Measurements from ENCODE around the gene RBM4B.
A peak's percentile ranks its signal among the peaks of the same experiment; 100 is the strongest.
"Not testable (repeated sequence)": the region's sequence is repeated elsewhere in the genome, so short reads cannot be mapped to it uniquely, and the experiment has no call there.

The RBM4B gene

GRCh38 chr11:66649903-66650302 is 27.8 kb downstream of the RBM4B start:
- Mint-ChIP-seq H3K36me3 (ENCODE audit: low read depth) (peaks cover 74% of the 10 kb centered on the region), H3K27ac (peak overlapping the region; percentile 26), H3K9me3 (no peaks in the 10 kb centered on the region), H3K27me3 (no peaks in the 10 kb centered on the region), H3K4me1 (ENCODE audit: low read depth) (peaks cover 64% of the 10 kb centered on the region), H3K4me3 (no peak overlapping the region)

GRCh38 chr11:66646828-66647227 is 30.9 kb downstream of the RBM4B start:
- Mint-ChIP-seq H3K4me1 (ENCODE audit: low read depth) (peaks cover 83% of the 10 kb centered on the region), H3K4me3 (no peak overlapping the region), H3K9me3 (no peaks in the 10 kb centered on the region), H3K27me3 (no peaks in the 10 kb centered on the region), H3K27ac (peak overlapping the region; percentile 49), H3K36me3 (ENCODE audit: low read depth) (peaks cover 91% of the 10 kb centered on the region)

- Mint-ChIP-seq H3K36me3 (ENCODE audit: low read depth) (peaks cover 95% of the 10 kb centered on the region), H3K27me3 (no peaks in the 10 kb centered on the region), H3K4me3 (peak overlapping the region; percentile 90), H3K27ac (no peak overlapping the region), H3K9me3 (no peaks in the 10 kb centered on the region), H3K4me1 (ENCODE audit: low read depth) (peaks cover 89% of the 10 kb centered on the region)
Measured at GRCh38 chr11:66643745-66644437, 33.8 kb downstream of the RBM4B start.

- Mint-ChIP-seq H3K36me3 (ENCODE audit: low read depth) (peaks cover 96% of the 10 kb centered on the region), H3K9me3 (no peaks in the 10 kb centered on the region), H3K4me1 (ENCODE audit: low read depth) (peaks cover 91% of the 10 kb centered on the region), H3K27me3 (no peaks in the 10 kb centered on the region), H3K27ac (peak overlapping the region; percentile 87), H3K4me3 (peak overlapping the region; percentile 90)
Measured at GRCh38 chr11:66641834-66642233, 35.9 kb downstream of the RBM4B start.

- H3K4me3 Mint-ChIP-seq, result peak overlapping the region; percentile 90
- H3K27me3 Mint-ChIP-seq, H3K9me3 Mint-ChIP-seq: not testable (repeated sequence)
- H3K27ac Mint-ChIP-seq, result peak overlapping the region; percentile 97
- H3K36me3 Mint-ChIP-seq (ENCODE audit: low read depth), result peaks cover 88% of the 10 kb centered on the region
- H3K4me1 Mint-ChIP-seq (ENCODE audit: low read depth), result peaks cover 77% of the 10 kb centered on the region
Measured at GRCh38 chr11:66639814-66640340, 37.8 kb downstream of the RBM4B start.

- H3K36me3 Mint-ChIP-seq (ENCODE audit: low read depth), result peaks cover 88% of the 10 kb centered on the region
- H3K27ac Mint-ChIP-seq, result peak overlapping the region; percentile 97
- H3K4me3 Mint-ChIP-seq, result peak overlapping the region; percentile 90
- peaks cover 76% of the 10 kb centered on the region for H3K4me1 Mint-ChIP-seq (ENCODE audit: low read depth)
- no peaks in the 10 kb centered on the region for H3K27me3 Mint-ChIP-seq
- H3K9me3 Mint-ChIP-seq, result no peaks in the 10 kb centered on the region
Measured at GRCh38 chr11:66639066-66639813, 38.4 kb downstream of the RBM4B start.

- Mint-ChIP-seq H3K4me1 (ENCODE audit: low read depth) (peaks cover 69% of the 10 kb centered on the region), H3K9me3 (no peaks in the 10 kb centered on the region), H3K4me3 (peak within 1 kb of the TSS; percentile 90), H3K27me3 (no peaks in the 10 kb centered on the region), H3K36me3 (ENCODE audit: low read depth) (peaks cover 83% of the 10 kb centered on the region), H3K27ac (peak within 1 kb of the TSS; percentile 97)
Measured at GRCh38 chr11:66638177-66639065, 39.3 kb downstream of the RBM4B start, which contains the start of gene RBM4. TSS of gene RBM4 (plus strand) at chr11:66638703. CDS start at chr11:66639712, 1,009 bp downstream.

GRCh38 chr11:66637557-66638176 is 40.0 kb downstream of the RBM4B start:
- Mint-ChIP-seq H3K9me3 (no peaks in the 10 kb centered on the region), H3K4me1 (ENCODE audit: low read depth) (peaks cover 61% of the 10 kb centered on the region), H3K4me3 (peak overlapping the region; percentile 90), H3K27ac (peak overlapping the region; percentile 97), H3K36me3 (ENCODE audit: low read depth) (peaks cover 82% of the 10 kb centered on the region), H3K27me3 (no peaks in the 10 kb centered on the region)

GRCh38 chr11:66636411-66636810 is 41.3 kb downstream of the RBM4B start:
- H3K27ac Mint-ChIP-seq, result peak overlapping the region; percentile 97
- H3K4me3 Mint-ChIP-seq, result no peak overlapping the region
- H3K36me3 Mint-ChIP-seq (ENCODE audit: low read depth), result peaks cover 78% of the 10 kb centered on the region
- H3K4me1 Mint-ChIP-seq (ENCODE audit: low read depth), result peaks cover 56% of the 10 kb centered on the region
- no peaks in the 10 kb centered on the region for H3K27me3 Mint-ChIP-seq
- H3K9me3 Mint-ChIP-seq, result no peaks in the 10 kb centered on the region

GRCh38 chr11:66632952-66633351 is 44.7 kb downstream of the RBM4B start:
- H3K4me1 Mint-ChIP-seq (ENCODE audit: low read depth), result peaks cover 51% of the 10 kb centered on the region

GRCh38 chr11:66631883-66632282 is 45.8 kb downstream of the RBM4B start:
- peaks cover 51% of the 10 kb centered on the region for H3K4me1 Mint-ChIP-seq (ENCODE audit: low read depth)
- no peaks in the 10 kb centered on the region for H3K9me3 Mint-ChIP-seq
- no peaks in the 10 kb centered on the region for H3K27me3 Mint-ChIP-seq
- H3K27ac Mint-ChIP-seq, result peak overlapping the region; percentile 52
- H3K4me3 Mint-ChIP-seq, result no peak overlapping the region
- peaks cover 71% of the 10 kb centered on the region for H3K36me3 Mint-ChIP-seq (ENCODE audit: low read depth)

More at GRCh38 chr11:66632952-66633351, 44.7 kb downstream of the RBM4B start:
- H3K9me3 Mint-ChIP-seq, result no peaks in the 10 kb centered on the region
- no peak overlapping the region for H3K4me3 Mint-ChIP-seq
- no peak overlapping the region for H3K27ac Mint-ChIP-seq
- H3K27me3 Mint-ChIP-seq, result no peaks in the 10 kb centered on the region
- peaks cover 69% of the 10 kb centered on the region for H3K36me3 Mint-ChIP-seq (ENCODE audit: low read depth)

GRCh38 chr11:66629356-66629755 is 48.3 kb downstream of the RBM4B start:
- H3K9me3 Mint-ChIP-seq, result no peaks in the 10 kb centered on the region
- no peaks in the 10 kb centered on the region for H3K27me3 Mint-ChIP-seq
- peaks cover 46% of the 10 kb centered on the region for H3K4me1 Mint-ChIP-seq (ENCODE audit: low read depth)
- H3K27ac Mint-ChIP-seq, result no peak overlapping the region
- no peak overlapping the region for H3K4me3 Mint-ChIP-seq
- peaks cover 69% of the 10 kb centered on the region for H3K36me3 Mint-ChIP-seq (ENCODE audit: low read depth)

- H3K36me3 Mint-ChIP-seq (ENCODE audit: low read depth), result peaks cover 73% of the 10 kb centered on the region
- H3K27me3 Mint-ChIP-seq, result no peaks in the 10 kb centered on the region
- H3K27ac Mint-ChIP-seq, result peak overlapping the region; percentile 26
- no peaks in the 10 kb centered on the region for H3K9me3 Mint-ChIP-seq
- H3K4me3 Mint-ChIP-seq, result no peak overlapping the region
- peaks cover 53% of the 10 kb centered on the region for H3K4me1 Mint-ChIP-seq (ENCODE audit: low read depth)
Measured at GRCh38 chr11:66628061-66628603, 49.6 kb downstream of the RBM4B start.

GRCh38 chr11:66626926-66627325 is 50.8 kb downstream of the RBM4B start:
- Mint-ChIP-seq H3K9me3 (no peaks in the 10 kb centered on the region), H3K4me3 (no peak overlapping the region), H3K4me1 (ENCODE audit: low read depth) (peaks cover 61% of the 10 kb centered on the region), H3K27me3 (no peaks in the 10 kb centered on the region), H3K27ac (no peak overlapping the region), H3K36me3 (ENCODE audit: low read depth) (peaks cover 75% of the 10 kb centered on the region)
